Measurements from ENCODE around the gene TCEAL2.
"Not testable (repeated sequence)": the region's sequence is repeated elsewhere in the genome, so short reads cannot be mapped to it uniquely, and the experiment has no call there.

TCEAL2 gene

GRCh38 chrX:102125436-102125835 is at the start of gene TCEAL2:
Gene TCEAL2 (plus strand): TSS chrX:102125679. CDS start chrX:102126831, 1,152 bp downstream.
- not testable (repeated sequence) for DNase-seq (ENCODE audit: low read depth)

GRCh38 chrX:102077426-102077825 is 48.1 kb upstream of the TCEAL2 start:
- DNase-seq (ENCODE audit: low read depth) = no peak

GRCh38 chrX:102085706-102086105 is 39.8 kb upstream of the TCEAL2 start:
- no peak for DNase-seq (ENCODE audit: low read depth)

- no peak for DNase-seq (ENCODE audit: low read depth)
Observed at GRCh38 chrX:102113367-102113766, 12.1 kb upstream of the TCEAL2 start.

- no peak for DNase-seq (ENCODE audit: low read depth)
Observed at GRCh38 chrX:102115748-102116147, 9.7 kb upstream of the TCEAL2 start.

GRCh38 chrX:102125014-102125413 is 465 bp upstream of the TCEAL2 start:
- DNase-seq (ENCODE audit: low read depth) = not testable (repeated sequence)

- not testable (repeated sequence) for DNase-seq (ENCODE audit: low read depth)
Observed at GRCh38 chrX:102126080-102126818, 770 bp downstream of the TCEAL2 start.

GRCh38 chrX:102126863-102127262 is 1.4 kb downstream of the TCEAL2 start:
- DNase-seq (ENCODE audit: low read depth) = no peak

- DNase-seq (ENCODE audit: low read depth) = no peak
Observed at GRCh38 chrX:102129473-102129872, 4.0 kb downstream of the TCEAL2 start.

- no peak for DNase-seq (ENCODE audit: low read depth)
Observed at GRCh38 chrX:102138064-102138463, 12.6 kb downstream of the TCEAL2 start.

- not testable (repeated sequence) for DNase-seq (ENCODE audit: low read depth)
Observed at GRCh38 chrX:102140876-102141275, 15.4 kb downstream of the TCEAL2 start.

- not testable (repeated sequence) for DNase-seq (ENCODE audit: low read depth)
Observed at GRCh38 chrX:102141631-102142030, 16.2 kb downstream of the TCEAL2 start.

- DNase-seq (ENCODE audit: low read depth) = not testable (repeated sequence)
Observed at GRCh38 chrX:102142274-102142673, 16.8 kb downstream of the TCEAL2 start, which contains the start of gene TCEAL6. Gene TCEAL6 (minus strand): TSS chrX:102142481.

- no peak for DNase-seq (ENCODE audit: low read depth)
Observed at GRCh38 chrX:102154218-102154860, 28.9 kb downstream of the TCEAL2 start.

GRCh38 chrX:102154900-102155805 is 29.7 kb downstream of the TCEAL2 start:
- DNase-seq (ENCODE audit: low read depth) = no peak

- no peak for DNase-seq (ENCODE audit: low read depth)
Observed at GRCh38 chrX:102155806-102156179, 30.3 kb downstream of the TCEAL2 start, which contains the start of gene BEX5. Gene BEX5 (minus strand): TSS chrX:102155977. CDS start chrX:102154265, 1,712 bp downstream.

Measured in HS-5 (cell line).